ENCODE measurements around the gene AGK. TPM values are rescaled to one million over a fixed set of nuclear protein-coding genes. Genes with fewer than 3 reads are reported as not detected.

AGK gene
- total RNA-seq, 4 donors from 2014 or later = 11.2 to 22.5 (median 17.7) TPM

DNA sequence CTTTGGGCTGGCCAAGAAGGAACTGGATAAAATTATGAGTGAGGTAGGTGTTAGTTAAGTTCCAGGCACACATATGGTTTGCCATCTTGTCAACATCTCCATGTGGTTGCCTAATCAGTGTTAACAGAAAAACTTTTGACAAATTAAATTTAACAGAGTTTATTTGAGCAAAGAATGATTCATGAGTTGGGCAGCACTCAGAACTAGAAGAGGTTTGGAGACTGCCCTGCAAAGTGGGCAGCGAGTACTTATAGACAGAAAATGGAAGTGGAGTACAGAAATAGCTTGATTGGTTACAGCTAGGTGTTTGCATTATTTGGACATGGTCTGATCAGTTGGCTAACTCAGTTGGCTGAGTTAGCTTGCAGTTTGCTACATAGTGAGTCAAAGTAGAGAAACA is 37.5 kb upstream of the AGK start:
- TF ChIP-seq, protein P1, sequence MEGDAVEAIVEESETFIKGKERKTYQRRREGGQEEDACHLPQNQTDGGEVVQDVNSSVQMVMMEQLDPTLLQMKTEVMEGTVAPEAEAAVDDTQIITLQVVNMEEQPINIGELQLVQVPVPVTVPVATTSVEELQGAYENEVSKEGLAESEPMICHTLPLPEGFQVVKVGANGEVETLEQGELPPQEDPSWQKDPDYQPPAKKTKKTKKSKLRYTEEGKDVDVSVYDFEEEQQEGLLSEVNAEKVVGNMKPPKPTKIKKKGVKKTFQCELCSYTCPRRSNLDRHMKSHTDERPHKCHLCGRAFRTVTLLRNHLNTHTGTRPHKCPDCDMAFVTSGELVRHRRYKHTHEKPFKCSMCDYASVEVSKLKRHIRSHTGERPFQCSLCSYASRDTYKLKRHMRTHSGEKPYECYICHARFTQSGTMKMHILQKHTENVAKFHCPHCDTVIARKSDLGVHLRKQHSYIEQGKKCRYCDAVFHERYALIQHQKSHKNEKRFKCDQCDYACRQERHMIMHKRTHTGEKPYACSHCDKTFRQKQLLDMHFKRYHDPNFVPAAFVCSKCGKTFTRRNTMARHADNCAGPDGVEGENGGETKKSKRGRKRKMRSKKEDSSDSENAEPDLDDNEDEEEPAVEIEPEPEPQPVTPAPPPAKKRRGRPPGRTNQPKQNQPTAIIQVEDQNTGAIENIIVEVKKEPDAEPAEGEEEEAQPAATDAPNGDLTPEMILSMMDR (IDR thresholded peaks at IDR 0.05) = no peak
- no peak for TF ChIP-seq POLR2A (IDR thresholded peaks at IDR 0.05)
- DNase-seq = no peak
- 89 to 94% methylated on average over 1 of the region's 1 CpG for WGBS, 2 donors
- Histone ChIP-seq H3K4me3 (no peak overlapping the region), H3K27me3 (peaks cover 0 to 42% (median 0%) of the 10 kb centered on the region in 4 donors), H3K9me3 (no peaks in the 10 kb centered on the region), H3K4me1 (peaks cover 0 to 13% (median 4%) of the 10 kb centered on the region in 3 donors), H3K36me3 (no peaks in the 10 kb centered on the region), H3K27ac (no peak overlapping the region)
- intact Hi-C loops (cut with DNase I) = no loop called here

DNA sequence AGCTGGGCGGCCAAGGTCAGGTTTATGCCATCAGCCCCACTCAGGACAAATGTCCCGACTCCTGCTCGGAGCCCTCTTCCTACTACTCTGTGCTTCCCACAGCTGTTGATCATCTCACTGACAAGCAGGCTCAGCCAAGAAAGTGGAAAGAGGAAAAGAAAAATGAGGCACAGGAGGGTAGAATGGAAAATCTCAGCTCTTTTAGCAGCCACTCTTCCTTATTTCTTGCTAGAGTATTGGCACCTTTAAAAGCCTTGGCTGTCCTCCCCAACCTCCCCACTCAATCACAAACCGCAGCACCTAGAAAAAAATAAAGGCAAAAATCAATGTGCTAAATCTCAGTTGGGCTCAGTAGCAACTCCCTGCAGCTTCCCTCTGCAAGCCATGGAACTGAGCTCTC is 35.3 kb upstream of the AGK start:
- intact Hi-C loops (cut with DNase I) = no loop called here
- 76 to 77% methylated on average over 4 of the region's 4 CpGs for WGBS, 2 donors
- no peak overlapping the region for H3K27ac ChIP-seq
- no peak overlapping the region for H3K4me3 ChIP-seq
- no peaks in the 10 kb centered on the region for H3K9me3 ChIP-seq
- H3K4me1 ChIP-seq = peaks cover 0 to 13% (median 4%) of the 10 kb centered on the region in 3 donors
- TF ChIP-seq, protein P1 (IDR thresholded peaks at IDR 0.05) = no peak
- TF ChIP-seq POLR2A (IDR thresholded peaks at IDR 0.05) = no peak
- H3K27me3 ChIP-seq = peaks cover 0 to 24% (median 0%) of the 10 kb centered on the region in 4 donors
- DNase-seq = no peak
- H3K36me3 ChIP-seq = no peaks in the 10 kb centered on the region

DNA sequence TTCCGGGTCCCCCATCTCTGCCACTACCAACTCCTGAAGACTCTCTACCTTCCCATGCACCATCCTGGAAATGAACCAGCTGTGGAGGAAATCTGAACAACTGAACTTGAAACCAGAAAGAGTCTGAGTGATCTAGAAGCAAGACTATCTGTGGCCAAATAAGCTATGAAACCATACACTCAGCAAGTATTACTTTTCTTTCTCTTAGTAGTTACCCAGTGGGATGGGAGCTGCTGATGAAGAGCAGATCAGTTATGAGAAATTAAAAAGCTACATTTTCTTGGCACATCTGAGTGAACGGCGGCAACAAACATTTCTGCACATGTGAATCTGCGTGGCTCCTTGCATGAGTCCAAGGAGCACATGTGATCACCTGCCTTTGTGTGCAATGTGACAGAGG is 31.6 kb upstream of the AGK start:
- DNase-seq = no peak
- no peaks in the 10 kb centered on the region for H3K9me3 ChIP-seq
- no peak overlapping the region for H3K4me3 ChIP-seq
- H3K27ac ChIP-seq = no peak overlapping the region
- H3K36me3 ChIP-seq = no peaks in the 10 kb centered on the region
- H3K27me3 ChIP-seq = no peaks in the 10 kb centered on the region
- H3K4me1 ChIP-seq = no peaks in the 10 kb centered on the region
- 89 to 94% methylated on average over 4 of the region's 4 CpGs for WGBS, 2 donors
- intact Hi-C loops (cut with DNase I) = no loop called here
- TF ChIP-seq, protein P1 (IDR thresholded peaks at IDR 0.05) = no peak
- no peak for TF ChIP-seq POLR2A (IDR thresholded peaks at IDR 0.05)

DNA sequence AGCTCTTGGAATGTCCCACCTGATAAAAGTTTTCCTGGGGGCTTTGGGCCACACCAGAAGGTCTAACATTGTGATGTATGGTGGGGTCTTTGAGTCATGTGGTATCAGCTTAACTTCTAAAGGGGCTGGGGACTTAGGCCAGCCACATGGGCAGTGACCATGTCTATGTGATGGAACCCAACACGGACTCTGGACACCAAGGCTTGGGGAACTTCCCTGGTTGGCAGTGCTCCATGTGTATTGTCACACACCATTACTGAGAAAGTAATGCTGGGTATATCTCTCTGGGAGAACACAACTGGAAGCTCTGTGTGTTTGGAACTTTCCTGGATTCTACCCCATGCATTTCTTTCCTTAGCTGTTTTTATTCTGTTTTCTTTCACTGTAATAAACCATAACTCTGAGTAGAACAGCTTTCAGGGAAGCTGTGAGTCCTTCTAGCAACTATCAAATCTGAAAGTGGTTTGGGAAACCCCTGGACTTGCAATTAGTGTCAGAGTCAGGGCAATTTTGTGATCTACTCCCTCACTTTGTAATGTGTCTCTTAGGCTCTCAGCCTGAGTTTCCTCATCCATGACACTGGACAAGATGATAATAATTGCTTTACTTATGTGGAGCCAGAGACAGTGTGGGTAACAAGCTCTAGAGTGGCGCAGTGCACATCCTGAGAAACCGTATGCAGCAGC is 28.4 kb upstream of the AGK start:
- Histone ChIP-seq H3K4me1 (no peaks in the 10 kb centered on the region), H3K27me3 (no peaks in the 10 kb centered on the region), H3K27ac (no peak overlapping the region), H3K9me3 (no peaks in the 10 kb centered on the region), H3K36me3 (no peaks in the 10 kb centered on the region), H3K4me3 (no peak overlapping the region)
- 71 to 83% methylated on average over 3 of the region's 3 CpGs for WGBS, 2 donors
- TF ChIP-seq, protein P1 (IDR thresholded peaks at IDR 0.05) = no peak
- TF ChIP-seq POLR2A (IDR thresholded peaks at IDR 0.05) = no peak
- intact Hi-C loops (cut with DNase I) = no loop called here
- no peak for DNase-seq

DNA sequence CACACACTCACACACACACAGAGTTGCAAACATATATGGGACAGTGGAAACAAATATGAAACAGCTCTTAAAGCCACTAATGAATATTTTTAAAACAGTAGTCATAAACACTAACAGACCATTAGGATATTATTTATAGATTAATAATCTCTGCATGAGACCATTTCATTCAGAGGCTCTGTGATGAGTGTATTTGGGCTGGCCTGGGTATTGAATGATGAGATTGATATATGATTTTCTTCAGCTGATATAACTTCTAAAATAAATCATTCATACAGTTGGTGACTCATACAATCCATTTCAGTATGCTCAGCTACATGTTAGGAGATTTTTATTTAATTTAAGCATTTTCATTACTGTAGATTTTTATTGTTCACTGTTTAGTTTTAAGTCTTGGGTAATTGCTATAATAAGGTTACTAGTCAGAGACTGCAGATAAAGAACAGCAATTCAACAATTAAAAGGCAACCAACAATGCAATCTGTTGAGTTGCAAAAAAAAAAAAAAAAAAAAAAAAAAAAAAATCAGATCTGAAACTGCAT is 25.2 kb upstream of the AGK start:
- H3K4me3 ChIP-seq = no peak overlapping the region
- DNase-seq = no peak
- no peaks in the 10 kb centered on the region for H3K27me3 ChIP-seq
- no peak for TF ChIP-seq POLR2A (IDR thresholded peaks at IDR 0.05)
- TF ChIP-seq, protein P1 (IDR thresholded peaks at IDR 0.05) = no peak
- no peaks in the 10 kb centered on the region for H3K4me1 ChIP-seq
- no peak overlapping the region for H3K27ac ChIP-seq
- intact Hi-C loops (cut with DNase I) = no loop called here
- no peaks in the 10 kb centered on the region for H3K36me3 ChIP-seq
- H3K9me3 ChIP-seq = no peaks in the 10 kb centered on the region
